Heart left ventricle (tissue), 13 donors: ENCODE results near the gene SIGLEC1.

ENCODE experiments used
- POLR2A ChIP-seq, 2 donors: fragments of 450-650 bp; IDR thresholded peaks; one replicate each; pipeline ENCODE4 v1.6.1; 2017; ENCODE audit warnings: antibody characterized with exemption in 2 of 2, mild to moderate bottlenecking in 2 of 2, moderate library complexity in 2 of 2
- TF ChIP-seq, protein P1 (sequence below), 12 donors: fragments of 200-600 bp; sonication (generic) in 4 of 12; IDR thresholded peaks; one replicate each; pipeline versions ENCODE4 v1.5.0 to v1.8.0; 2018 to 2022; ENCODE audit warnings: antibody characterized with exemption in 12 of 12, mild to moderate bottlenecking in 5 of 12
- donor health status: ischemic (EF 13 %, LVEDD 7.1; RV severe dilation, severe dysfunction).
- donor health status: DM: no; HTN: yes; CAD: no.
- donor health status: DM: no; HTN: no; CAD: no.
- donor health status: ischemic (EF 25% LVEDD 6.9; RV normal size, moderate dysfunction).
- donor health status: ischemic (EF 25% LVEDD 5.7; RV mildly dilated, moderate dysfunction).
- donor health status: ischemic (EF 35%, LVEDD 5.7; RV mildly dilated, moderate dysfunction).
- donor health status: nonischemic (EF 11% LVEDD 7.7; RV severe dilation, severe dysfunction).
- donor health status: DM: yes; HTN: yes; CAD: no.
- donor health status: PGD.
- donor health status: ischemic (EF 29% LVEDD 5.4; RV normal size, mild dysfunction).
- donor health status: nonischemic (EF 23%, LVEDD 6.1; RV moderate dilation, normal function).

- TF ChIP-seq, protein P1, sequence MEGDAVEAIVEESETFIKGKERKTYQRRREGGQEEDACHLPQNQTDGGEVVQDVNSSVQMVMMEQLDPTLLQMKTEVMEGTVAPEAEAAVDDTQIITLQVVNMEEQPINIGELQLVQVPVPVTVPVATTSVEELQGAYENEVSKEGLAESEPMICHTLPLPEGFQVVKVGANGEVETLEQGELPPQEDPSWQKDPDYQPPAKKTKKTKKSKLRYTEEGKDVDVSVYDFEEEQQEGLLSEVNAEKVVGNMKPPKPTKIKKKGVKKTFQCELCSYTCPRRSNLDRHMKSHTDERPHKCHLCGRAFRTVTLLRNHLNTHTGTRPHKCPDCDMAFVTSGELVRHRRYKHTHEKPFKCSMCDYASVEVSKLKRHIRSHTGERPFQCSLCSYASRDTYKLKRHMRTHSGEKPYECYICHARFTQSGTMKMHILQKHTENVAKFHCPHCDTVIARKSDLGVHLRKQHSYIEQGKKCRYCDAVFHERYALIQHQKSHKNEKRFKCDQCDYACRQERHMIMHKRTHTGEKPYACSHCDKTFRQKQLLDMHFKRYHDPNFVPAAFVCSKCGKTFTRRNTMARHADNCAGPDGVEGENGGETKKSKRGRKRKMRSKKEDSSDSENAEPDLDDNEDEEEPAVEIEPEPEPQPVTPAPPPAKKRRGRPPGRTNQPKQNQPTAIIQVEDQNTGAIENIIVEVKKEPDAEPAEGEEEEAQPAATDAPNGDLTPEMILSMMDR (IDR thresholded peaks at IDR 0.05), result no peak
- TF ChIP-seq POLR2A (IDR thresholded peaks at IDR 0.05), result no peak
Measured at GRCh38 chr20:3705970-3706739, 6.2 kb downstream of the SIGLEC1 start.
